Measurements from ENCODE around the gene TTC17. TPM values are rescaled to one million over a fixed set of nuclear protein-coding genes. Genes with fewer than 3 reads are reported as not detected.
"Not testable (repeated sequence)": the region's sequence is repeated elsewhere in the genome, so short reads cannot be mapped to it uniquely, and the experiment has no call there.

The TTC17 gene
- total RNA-seq, 1 donor from 2014 or later, result 94.9 TPM

DNA sequence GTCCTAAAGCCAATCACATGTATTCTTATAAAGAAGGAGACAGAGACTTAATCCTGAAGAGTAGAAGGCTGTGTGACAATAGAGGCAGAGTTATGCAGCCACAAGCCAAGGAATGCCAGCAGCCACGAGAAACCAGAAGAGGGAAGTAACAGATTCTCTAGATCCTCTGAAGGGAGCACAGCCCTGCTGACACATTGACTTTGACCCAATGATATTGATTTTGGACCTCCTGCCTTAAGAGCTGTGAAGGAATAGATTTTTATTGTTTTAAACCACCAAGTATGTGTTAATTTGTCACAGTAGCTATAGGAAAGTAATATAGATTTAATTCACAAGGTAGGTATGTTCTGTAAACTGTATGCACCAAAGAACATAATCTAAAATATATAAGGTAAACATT, 103.6 kb downstream of the TTC17 start:
- H3K27ac Mint-ChIP-seq, result no peak overlapping the region
- H3K36me3 Mint-ChIP-seq, result peaks cover 76% of the 10 kb centered on the region
- no peaks in the 10 kb centered on the region for H3K4me1 Mint-ChIP-seq (ENCODE audit: unreplicated experiment)
- TF ChIP-seq, protein P1, sequence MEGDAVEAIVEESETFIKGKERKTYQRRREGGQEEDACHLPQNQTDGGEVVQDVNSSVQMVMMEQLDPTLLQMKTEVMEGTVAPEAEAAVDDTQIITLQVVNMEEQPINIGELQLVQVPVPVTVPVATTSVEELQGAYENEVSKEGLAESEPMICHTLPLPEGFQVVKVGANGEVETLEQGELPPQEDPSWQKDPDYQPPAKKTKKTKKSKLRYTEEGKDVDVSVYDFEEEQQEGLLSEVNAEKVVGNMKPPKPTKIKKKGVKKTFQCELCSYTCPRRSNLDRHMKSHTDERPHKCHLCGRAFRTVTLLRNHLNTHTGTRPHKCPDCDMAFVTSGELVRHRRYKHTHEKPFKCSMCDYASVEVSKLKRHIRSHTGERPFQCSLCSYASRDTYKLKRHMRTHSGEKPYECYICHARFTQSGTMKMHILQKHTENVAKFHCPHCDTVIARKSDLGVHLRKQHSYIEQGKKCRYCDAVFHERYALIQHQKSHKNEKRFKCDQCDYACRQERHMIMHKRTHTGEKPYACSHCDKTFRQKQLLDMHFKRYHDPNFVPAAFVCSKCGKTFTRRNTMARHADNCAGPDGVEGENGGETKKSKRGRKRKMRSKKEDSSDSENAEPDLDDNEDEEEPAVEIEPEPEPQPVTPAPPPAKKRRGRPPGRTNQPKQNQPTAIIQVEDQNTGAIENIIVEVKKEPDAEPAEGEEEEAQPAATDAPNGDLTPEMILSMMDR (conservative IDR thresholded peaks at IDR 0.05), result no peak
- DNase-seq (ENCODE audit: extremely low spot score, unreplicated experiment), result no peak
- H3K4me3 Mint-ChIP-seq, result no peak overlapping the region
- H3K27me3 Mint-ChIP-seq, result no peaks in the 10 kb centered on the region
- H3K9me3 Mint-ChIP-seq, result peaks cover 10% of the 10 kb centered on the region

DNA sequence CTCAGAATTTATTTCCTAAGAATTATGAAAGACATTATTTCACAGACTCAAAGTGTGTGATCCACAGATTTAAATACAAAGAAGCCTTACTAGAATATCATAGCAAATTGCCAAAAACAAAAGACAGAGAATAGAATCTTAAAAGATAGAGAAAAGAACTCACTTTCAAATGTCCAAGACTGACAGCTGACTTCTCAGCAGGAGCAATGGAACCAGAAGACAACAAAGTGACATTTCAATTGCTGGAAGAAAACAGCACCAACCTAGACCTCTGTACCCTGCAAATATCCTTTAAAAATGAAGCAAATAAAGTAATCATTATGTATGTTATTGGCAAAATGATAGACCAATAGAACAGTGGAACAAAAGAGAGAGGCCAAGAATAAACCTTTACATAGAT, 109.2 kb downstream of the TTC17 start:
- H3K9me3 Mint-ChIP-seq, result peaks cover 15% of the 10 kb centered on the region

DNA sequence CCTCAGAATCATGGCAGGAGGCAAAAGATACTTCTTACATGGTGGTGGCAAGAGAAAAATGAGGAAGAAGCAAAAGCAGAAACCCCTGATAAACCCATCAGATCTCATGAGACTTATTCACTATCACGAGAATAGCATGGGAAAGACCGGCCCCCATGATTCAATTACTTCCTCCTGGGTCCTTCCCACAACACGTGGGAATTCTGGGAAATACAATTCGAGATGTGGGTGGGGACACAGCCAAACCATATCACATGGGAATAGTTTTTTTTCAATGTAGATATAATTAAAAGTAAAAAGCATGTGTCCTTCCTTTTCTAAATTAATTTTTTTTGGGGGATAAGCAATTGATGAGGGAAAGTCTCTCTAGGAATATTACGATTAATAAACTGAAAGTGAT, 118.8 kb downstream of the TTC17 start:
- H3K4me3 Mint-ChIP-seq; H3K27ac Mint-ChIP-seq; DNase-seq (ENCODE audit: extremely low spot score, unreplicated experiment); H3K4me1 Mint-ChIP-seq (ENCODE audit: unreplicated experiment); H3K27me3 Mint-ChIP-seq: not testable (repeated sequence)
- peaks cover 52% of the 10 kb centered on the region for H3K36me3 Mint-ChIP-seq
- H3K9me3 Mint-ChIP-seq, result peaks cover 15% of the 10 kb centered on the region

More for the DNA sequence above, 109.2 kb downstream of the TTC17 start:
- Mint-ChIP-seq H3K27me3 (no peaks in the 10 kb centered on the region), H3K4me1 (ENCODE audit: unreplicated experiment) (no peaks in the 10 kb centered on the region), H3K4me3 (no peak overlapping the region), H3K36me3 (peaks cover 60% of the 10 kb centered on the region), H3K27ac (no peak overlapping the region)
- TF ChIP-seq, protein P1 (conservative IDR thresholded peaks at IDR 0.05), result no peak
- no peak for DNase-seq (ENCODE audit: extremely low spot score, unreplicated experiment)

DNA sequence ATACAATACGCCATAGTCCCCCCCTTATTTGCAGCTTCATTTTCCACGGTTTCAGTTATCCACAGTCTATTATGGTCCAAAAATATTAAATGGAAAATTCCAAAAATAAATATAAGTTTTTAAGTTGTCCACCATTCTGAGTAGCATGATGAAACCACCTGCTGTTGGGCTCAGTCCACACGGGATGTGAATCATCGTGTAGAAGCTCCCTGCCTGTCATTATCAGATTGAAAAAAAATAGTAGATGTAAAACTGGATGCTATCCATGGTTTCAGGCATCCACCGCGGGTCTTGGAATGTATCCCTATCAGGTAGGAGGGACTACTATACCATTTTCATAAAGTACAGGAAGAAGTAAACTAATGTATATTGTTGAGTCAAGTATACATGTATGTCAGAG, 127.4 kb downstream of the TTC17 start:
- no peak overlapping the region for H3K27ac Mint-ChIP-seq
- H3K27me3 Mint-ChIP-seq, result no peaks in the 10 kb centered on the region
- H3K36me3 Mint-ChIP-seq, result peaks cover 31% of the 10 kb centered on the region
- peaks cover 5% of the 10 kb centered on the region for H3K9me3 Mint-ChIP-seq
- no peaks in the 10 kb centered on the region for H3K4me1 Mint-ChIP-seq (ENCODE audit: unreplicated experiment)
- DNase-seq (ENCODE audit: extremely low spot score, unreplicated experiment), result no peak
- H3K4me3 Mint-ChIP-seq, result no peak overlapping the region
- TF ChIP-seq, protein P1 (conservative IDR thresholded peaks at IDR 0.05), result no peak

DNA sequence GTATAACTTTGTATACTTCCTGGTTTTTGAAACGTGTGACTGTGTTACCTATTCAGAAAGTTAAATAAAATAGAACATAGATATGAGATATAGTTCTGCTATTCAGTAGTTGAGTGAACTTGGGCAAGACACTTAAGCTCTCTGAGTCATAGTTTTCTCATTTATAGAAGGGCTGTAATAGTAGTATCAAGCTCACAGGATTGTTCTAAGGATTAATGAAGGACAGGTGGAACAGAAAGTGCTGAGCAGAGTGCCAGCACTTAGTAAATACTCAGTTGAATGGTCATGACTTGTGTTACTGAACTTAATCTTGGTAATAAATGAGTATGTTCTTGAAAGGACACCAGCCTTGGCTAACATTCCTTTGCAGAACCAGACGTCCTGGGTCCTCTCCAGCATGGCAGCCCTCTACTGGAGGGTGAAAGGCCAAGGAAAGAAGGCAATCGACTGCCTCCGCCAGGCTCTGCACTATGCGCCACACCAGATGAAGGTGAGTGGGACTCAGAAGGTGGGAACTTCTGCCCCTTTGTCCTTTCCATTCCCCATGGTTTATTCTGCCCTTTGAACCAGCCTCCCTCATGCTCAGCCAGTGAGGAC, 131.2 kb downstream of the TTC17 start:
- Mint-ChIP-seq H3K4me3 (no peak overlapping the region), H3K27me3 (no peaks in the 10 kb centered on the region), H3K36me3 (peaks cover 45% of the 10 kb centered on the region), H3K27ac (no peak overlapping the region), H3K4me1 (ENCODE audit: unreplicated experiment) (no peaks in the 10 kb centered on the region), H3K9me3 (no peaks in the 10 kb centered on the region)
- no peak for DNase-seq (ENCODE audit: extremely low spot score, unreplicated experiment)
- TF ChIP-seq, protein P1 (conservative IDR thresholded peaks at IDR 0.05), result no peak

DNA sequence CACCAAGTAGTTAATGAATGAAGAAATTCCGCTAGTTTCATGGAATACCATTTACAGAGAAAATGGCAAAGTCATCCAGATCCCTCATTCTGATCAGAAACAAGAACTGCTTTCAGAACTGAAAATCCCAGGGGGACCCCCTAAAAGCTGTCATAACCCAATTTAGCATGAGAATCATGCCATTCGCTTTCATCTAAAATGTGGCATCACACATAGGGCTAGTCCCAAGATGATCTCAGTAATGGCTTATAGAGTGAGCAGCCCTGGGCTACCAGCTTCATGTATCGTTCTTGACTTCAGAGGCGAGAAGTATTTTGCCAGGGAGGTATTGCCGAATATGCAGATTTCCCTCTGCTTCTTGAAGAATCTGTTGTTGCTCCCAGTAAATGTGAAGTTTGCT, 134.0 kb downstream of the TTC17 start:
- peaks cover 41% of the 10 kb centered on the region for H3K36me3 Mint-ChIP-seq
- H3K27me3 Mint-ChIP-seq, result no peaks in the 10 kb centered on the region
- no peaks in the 10 kb centered on the region for H3K4me1 Mint-ChIP-seq (ENCODE audit: unreplicated experiment)
- no peak overlapping the region for H3K4me3 Mint-ChIP-seq
- H3K9me3 Mint-ChIP-seq, result no peaks in the 10 kb centered on the region
- TF ChIP-seq, protein P1 (conservative IDR thresholded peaks at IDR 0.05), result no peak
- no peak for DNase-seq (ENCODE audit: extremely low spot score, unreplicated experiment)
- no peak overlapping the region for H3K27ac Mint-ChIP-seq
